ENCODE measurements around the gene MSANTD3. TPM values are rescaled to one million over a fixed set of nuclear protein-coding genes. Genes with fewer than 3 reads are reported as not detected.
"Not testable (repeated sequence)": the region's sequence is repeated elsewhere in the genome, so short reads cannot be mapped to it uniquely, and the experiment has no call there.

Gene MSANTD3
- total RNA-seq, 1 experiment from 2014 or later = 35.7 TPM

DNA sequence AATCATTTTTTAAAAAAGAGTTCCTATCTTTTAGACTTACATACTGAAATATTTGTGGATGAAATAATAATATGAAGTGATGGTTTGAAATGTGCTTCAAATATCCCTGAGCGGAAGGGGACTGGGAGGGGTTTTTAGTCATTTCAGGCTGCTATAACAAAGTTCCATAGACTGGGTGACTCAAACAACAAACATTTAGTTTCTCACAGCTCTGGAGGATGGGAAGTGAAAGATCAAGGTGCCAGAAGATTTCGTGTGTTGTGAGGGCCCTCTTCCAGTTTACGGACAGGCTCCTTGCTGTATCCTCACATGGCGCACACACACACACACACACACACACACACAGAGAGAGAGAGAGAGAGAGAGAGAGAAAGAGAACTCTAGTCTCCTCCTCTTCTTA is 47.1 kb upstream of the MSANTD3 start:
- Histone ChIP-seq H4K20me1 (ENCODE audit: control insufficient read depth, insufficient read depth, insufficient read length) (no peaks in the 10 kb centered on the region), H3K79me1 (ENCODE audit: insufficient read depth, low read depth, low read length, poor library complexity, severe bottlenecking) (no peaks in the 10 kb centered on the region), H3K27ac (ENCODE audit: insufficient read length, low read depth, low read length) (no peak overlapping the region), H3K23ac (ENCODE audit: insufficient read length, low read depth, low read length) (no peak overlapping the region), H2AFZ (ENCODE audit: low read length) (no peak overlapping the region), H3K18ac (ENCODE audit: insufficient read length, low read depth, low read length) (no peak overlapping the region), H3K9ac (ENCODE audit: extremely low read depth, insufficient read length, low read length) (no peak overlapping the region), H3K79me2 (ENCODE audit: insufficient read depth, low read length) (no peaks in the 10 kb centered on the region), H2BK20ac (ENCODE audit: low read depth, low read length, poor library complexity, severe bottlenecking) (no peak overlapping the region), H2BK120ac (ENCODE audit: low read depth, low read length, poor library complexity, severe bottlenecking) (no peak overlapping the region), H3K9me3 (ENCODE audit: control insufficient read depth, low read depth, low read length) (peaks cover 5% of the 10 kb centered on the region), H2BK12ac (ENCODE audit: insufficient read length, low read depth, low read length) (no peak overlapping the region), H2BK5ac (ENCODE audit: insufficient read length, low read length) (no peak overlapping the region), H4K8ac (replicated peaks; ENCODE audit: insufficient read length, low read depth, low read length) (no peak overlapping the region), H2BK15ac (ENCODE audit: low read depth, low read length) (no peak overlapping the region), H3K4me1 (ENCODE audit: insufficient read depth, low read length) (no peaks in the 10 kb centered on the region), H2AK5ac (ENCODE audit: insufficient read length, low read length) (no peak overlapping the region), H4K91ac (ENCODE audit: insufficient read length, low read depth, low read length) (no peak overlapping the region), H3K23me2 (ENCODE audit: insufficient read length, low read depth, low read length, poor library complexity, severe bottlenecking) (no peaks in the 10 kb centered on the region), H3K4me2 (ENCODE audit: insufficient read depth, insufficient read length, low read length) (no peak overlapping the region), H3T11ph (ENCODE audit: low read length) (no peak overlapping the region), H3K4ac (ENCODE audit: low read depth, low read length) (no peak overlapping the region), H3K56ac (ENCODE audit: insufficient read length, low read depth, low read length) (no peak overlapping the region), H3K14ac (ENCODE audit: insufficient read depth, low read length) (no peak overlapping the region), H4K5ac (ENCODE audit: insufficient read length, low read depth, low read length) (no peak overlapping the region), H3K27me3 (ENCODE audit: insufficient read depth, low read length) (no peaks in the 10 kb centered on the region)
- Mint-ChIP-seq H3K4me1 (0 out of 4 replicates have a peak, but pooled peaks cover 0 to 2% of the 10 kb centered on the region in 2 experiments), H3K9me3 (peaks cover 5 to 7% of the 10 kb centered on the region in 2 experiments; a peak in 3 of 5 replicates), H3K4me3 (no peak overlapping the region), H3K27me3 (ENCODE audit: low read depth) (no peaks in the 10 kb centered on the region), H3K36me3 (ENCODE audit: insufficient read depth in 1 of 3, low read depth in 3 of 3) (peaks cover under 1 to 6% (median 5%) of the 10 kb centered on the region in 3 experiments; a peak in 5 of 7 replicates), H3K27ac (no peak overlapping the region)
- WGBS (ENCODE audit: extremely low coverage, insufficient read length, low lambda C conversion rate) = no CpG with 5 or more reads among the region's 4 CpGs
- TF ChIP-seq, protein P1, sequence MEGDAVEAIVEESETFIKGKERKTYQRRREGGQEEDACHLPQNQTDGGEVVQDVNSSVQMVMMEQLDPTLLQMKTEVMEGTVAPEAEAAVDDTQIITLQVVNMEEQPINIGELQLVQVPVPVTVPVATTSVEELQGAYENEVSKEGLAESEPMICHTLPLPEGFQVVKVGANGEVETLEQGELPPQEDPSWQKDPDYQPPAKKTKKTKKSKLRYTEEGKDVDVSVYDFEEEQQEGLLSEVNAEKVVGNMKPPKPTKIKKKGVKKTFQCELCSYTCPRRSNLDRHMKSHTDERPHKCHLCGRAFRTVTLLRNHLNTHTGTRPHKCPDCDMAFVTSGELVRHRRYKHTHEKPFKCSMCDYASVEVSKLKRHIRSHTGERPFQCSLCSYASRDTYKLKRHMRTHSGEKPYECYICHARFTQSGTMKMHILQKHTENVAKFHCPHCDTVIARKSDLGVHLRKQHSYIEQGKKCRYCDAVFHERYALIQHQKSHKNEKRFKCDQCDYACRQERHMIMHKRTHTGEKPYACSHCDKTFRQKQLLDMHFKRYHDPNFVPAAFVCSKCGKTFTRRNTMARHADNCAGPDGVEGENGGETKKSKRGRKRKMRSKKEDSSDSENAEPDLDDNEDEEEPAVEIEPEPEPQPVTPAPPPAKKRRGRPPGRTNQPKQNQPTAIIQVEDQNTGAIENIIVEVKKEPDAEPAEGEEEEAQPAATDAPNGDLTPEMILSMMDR (conservative IDR thresholded peaks at IDR 0.05) = no peak
- no peak for DNase-seq

DNA sequence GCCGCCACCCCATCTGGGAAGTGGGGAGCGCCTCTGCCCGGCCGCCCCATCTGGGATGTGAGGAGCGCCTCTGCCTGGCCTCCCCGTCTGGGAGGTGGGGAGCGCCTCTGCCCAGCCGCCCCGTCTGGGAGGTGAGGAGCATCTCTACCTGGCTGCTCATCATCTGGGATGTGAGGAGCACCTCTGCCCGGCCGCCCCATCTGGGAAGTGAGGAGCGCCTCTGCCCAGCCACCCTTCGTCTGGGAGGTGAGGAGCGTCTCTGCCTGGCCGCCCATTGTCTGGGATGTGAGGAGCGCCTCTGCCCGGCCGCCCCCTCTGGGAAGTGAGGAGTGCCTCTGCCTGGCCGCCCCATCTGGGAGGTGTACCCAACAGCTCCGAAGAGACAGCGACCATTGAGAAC is 34.0 kb upstream of the MSANTD3 start:
- not testable (repeated sequence) for H3K4me3 Mint-ChIP-seq
- H3K4me1 Mint-ChIP-seq = peaks cover 13 to 16% of the 10 kb centered on the region in 2 experiments

More for the DNA sequence above, 34.0 kb upstream of the MSANTD3 start:
- not testable (repeated sequence) for H3K9me3 ChIP-seq (ENCODE audit: control insufficient read depth, low read depth, low read length); H3K79me1 ChIP-seq (ENCODE audit: insufficient read depth, low read depth, low read length, poor library complexity, severe bottlenecking); H3K4ac ChIP-seq (ENCODE audit: low read depth, low read length); H3K23me2 ChIP-seq (ENCODE audit: insufficient read length, low read depth, low read length, poor library complexity, severe bottlenecking); H3K79me2 ChIP-seq (ENCODE audit: insufficient read depth, low read length); H3K18ac ChIP-seq (ENCODE audit: insufficient read length, low read depth, low read length); H2AK5ac ChIP-seq (ENCODE audit: insufficient read length, low read length); DNase-seq; H4K8ac ChIP-seq (replicated peaks; ENCODE audit: insufficient read length, low read depth, low read length); H3K27ac ChIP-seq (ENCODE audit: insufficient read length, low read depth, low read length); H3K56ac ChIP-seq (ENCODE audit: insufficient read length, low read depth, low read length); H3K4me1 ChIP-seq (ENCODE audit: insufficient read depth, low read length); H2BK12ac ChIP-seq (ENCODE audit: insufficient read length, low read depth, low read length); H4K5ac ChIP-seq (ENCODE audit: insufficient read length, low read depth, low read length); H2BK120ac ChIP-seq (ENCODE audit: low read depth, low read length, poor library complexity, severe bottlenecking); H3K14ac ChIP-seq (ENCODE audit: insufficient read depth, low read length); H3T11ph ChIP-seq (ENCODE audit: low read length); H3K23ac ChIP-seq (ENCODE audit: insufficient read length, low read depth, low read length); H2AFZ ChIP-seq (ENCODE audit: low read length); H4K20me1 ChIP-seq (ENCODE audit: control insufficient read depth, insufficient read depth, insufficient read length); H4K91ac ChIP-seq (ENCODE audit: insufficient read length, low read depth, low read length); H3K4me2 ChIP-seq (ENCODE audit: insufficient read depth, insufficient read length, low read length); H2BK15ac ChIP-seq (ENCODE audit: low read depth, low read length); H2BK5ac ChIP-seq (ENCODE audit: insufficient read length, low read length); H3K27me3 Mint-ChIP-seq (ENCODE audit: low read depth); H2BK20ac ChIP-seq (ENCODE audit: low read depth, low read length, poor library complexity, severe bottlenecking); H3K9ac ChIP-seq (ENCODE audit: extremely low read depth, insufficient read length, low read length); H3K27me3 ChIP-seq (ENCODE audit: insufficient read depth, low read length); H3K27ac Mint-ChIP-seq
- Mint-ChIP-seq H3K36me3 (ENCODE audit: insufficient read depth in 1 of 3, low read depth in 3 of 3) (peaks cover 17 to 26% (median 21%) of the 10 kb centered on the region in 3 experiments), H3K9me3 (peaks cover 18 to 22% of the 10 kb centered on the region in 2 experiments)
- WGBS (ENCODE audit: extremely low coverage, insufficient read length, low lambda C conversion rate) = no CpG with 5 or more reads among the region's 21 CpGs
